Caki2 (cell line): ENCODE data around the gene PPME1. TPM values are rescaled to one million over a fixed set of nuclear protein-coding genes. Genes with fewer than 3 reads are reported as not detected.
A peak's percentile ranks its signal among the peaks of the same experiment; 100 is the strongest.

ENCODE experiments used
- DNase-seq: peaks from one replicate; pipeline ENCODE4 v3.0.0-alpha.2; 2015; ENCODE audit warnings: low read depth
- in situ Hi-C: cut with HindIII; loops from 2 replicates; pipeline ENCODE4 v1.10.0; 2016; ENCODE audit warnings: low sequenced_read_pairs, low pct_unique_long_range_greater_than_20kb, mixed read lengths
- total RNA-seq: library from RNA; depleted of rRNA; stranded (reverse); fragments of >200 nt; shearing (Covaris generic); gene quantifications from 2 replicates; pipeline ENCODE4 v1.2.3, GENCODE V29; 2014; ENCODE audit warnings: low replicate concordance

PPME1 gene
- total RNA-seq, 1 experiment from 2014 or later: 103 TPM

DNA sequence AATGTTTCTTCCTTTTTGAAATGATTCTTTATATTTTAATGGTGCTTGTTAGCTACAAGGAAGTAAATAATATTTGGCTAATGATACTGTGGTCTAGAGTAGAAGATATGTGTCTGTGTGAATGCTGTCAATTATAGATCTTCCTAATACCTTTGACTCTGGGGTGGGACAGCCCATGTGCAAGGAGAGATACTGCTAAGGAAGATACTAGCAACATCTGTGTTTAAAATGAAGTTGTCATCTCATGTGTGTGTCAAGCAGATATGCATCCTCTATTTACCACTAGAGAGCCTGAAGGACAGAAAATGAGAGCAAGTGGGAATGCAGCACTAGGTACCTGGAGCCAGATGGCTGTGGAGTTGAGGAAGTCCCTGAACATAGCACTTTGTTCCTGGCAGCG lies 34.1 kb downstream of the PPME1 start:
- in situ Hi-C loops: no loop called here
- DNase-seq: no peak

DNA sequence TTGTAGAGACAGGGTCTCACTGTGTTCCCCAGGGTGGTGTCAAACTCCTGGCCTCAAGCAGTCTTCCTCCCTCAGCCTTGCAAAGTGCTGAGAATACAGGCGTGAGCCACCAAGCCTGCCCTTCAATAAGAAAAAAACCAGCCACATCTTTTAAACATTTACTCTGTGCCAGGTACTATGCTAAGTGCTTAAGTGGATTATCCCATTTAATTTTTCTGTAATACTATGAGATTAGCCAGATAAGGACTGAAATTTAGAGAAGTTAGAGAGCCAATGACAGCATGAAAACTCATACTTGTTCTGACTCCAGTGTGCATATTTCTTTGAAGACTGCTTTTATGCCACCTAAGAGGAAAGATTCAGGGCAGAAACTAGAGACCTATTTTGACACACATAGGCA lies 35.7 kb downstream of the PPME1 start:
- no peak for DNase-seq
- in situ Hi-C loops: no loop called here

DNA sequence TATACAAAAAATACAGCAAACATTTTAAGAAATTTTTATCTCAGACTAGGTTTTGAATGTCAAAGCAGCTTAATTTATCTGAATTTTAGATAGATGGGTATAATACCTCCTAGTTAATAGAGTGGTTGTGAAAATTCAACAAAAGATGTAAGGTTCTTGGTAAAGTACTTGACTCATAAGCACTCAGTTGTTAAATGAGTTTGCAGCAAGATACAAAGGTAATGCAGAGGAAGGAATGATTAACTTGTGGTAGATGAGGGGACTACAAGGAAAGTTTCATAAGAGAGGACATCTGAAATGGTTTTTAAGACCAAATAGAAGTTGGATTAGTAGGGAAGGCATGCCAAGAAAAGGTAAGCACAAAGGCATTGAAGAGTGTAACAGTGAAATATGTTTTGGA lies 37.4 kb downstream of the PPME1 start:
- no peak for DNase-seq
- in situ Hi-C loops: no loop called here

DNA sequence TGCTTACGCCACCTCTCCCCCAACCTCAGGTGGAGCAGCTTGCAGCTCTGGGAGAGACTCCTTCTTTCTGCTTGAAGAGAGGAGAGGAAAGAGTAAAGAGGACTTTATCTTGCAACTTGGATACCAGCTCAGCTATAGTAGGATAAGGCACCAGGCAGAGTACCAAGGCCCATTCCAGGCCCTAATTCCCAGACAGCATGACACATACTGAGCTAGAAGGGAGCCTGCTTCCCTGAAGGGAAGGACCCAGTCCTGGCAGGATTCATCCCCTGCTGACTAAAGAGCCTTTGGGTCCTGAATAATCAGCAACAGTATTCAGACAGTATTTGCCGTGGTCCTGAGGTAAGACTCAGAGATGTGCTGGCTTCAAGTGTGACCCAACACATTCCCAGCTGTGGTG lies 41.4 kb downstream of the PPME1 start:
- DNase-seq: no peak
- in situ Hi-C loops: no loop called here

DNA sequence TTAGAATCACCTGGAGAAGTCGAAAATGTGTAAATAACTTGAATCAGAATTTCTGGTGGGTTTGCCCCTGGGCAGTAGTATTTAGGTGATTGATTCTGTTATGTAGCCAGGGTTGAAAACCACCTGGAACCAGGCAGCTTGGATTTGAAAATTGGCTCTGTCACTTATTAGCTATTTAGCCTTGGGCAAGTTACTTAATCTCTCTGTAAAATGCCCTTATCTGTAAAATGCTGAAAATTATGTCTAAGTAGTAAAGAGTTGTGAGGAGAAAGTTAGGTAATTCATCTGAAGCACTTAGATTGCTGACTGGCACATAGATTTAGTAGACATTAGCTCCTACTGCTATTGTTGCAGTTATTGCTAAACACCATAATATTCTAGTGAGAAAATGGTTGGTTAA lies 49.3 kb downstream of the PPME1 start:
- in situ Hi-C loops: no loop called here
- no peak for DNase-seq

DNA sequence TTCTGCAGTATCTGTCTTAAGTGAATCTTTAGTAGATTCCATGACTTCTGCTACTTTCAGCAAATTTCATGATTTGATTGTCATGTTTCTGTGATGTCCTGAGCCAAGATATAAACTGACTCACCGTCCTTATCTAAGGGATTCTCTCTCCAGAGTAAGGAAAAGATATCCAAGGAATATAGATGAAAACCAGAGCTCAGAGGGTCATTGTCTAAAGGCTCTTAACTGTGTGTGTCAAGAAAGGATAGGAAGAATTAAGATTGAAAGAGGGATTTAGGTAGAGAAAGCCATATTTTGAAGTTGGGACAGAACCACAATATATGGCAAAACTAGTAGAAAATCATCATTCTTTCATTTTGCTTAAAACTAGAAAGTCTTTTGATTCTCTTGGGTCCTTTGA lies 50.7 kb downstream of the PPME1 start:
- DNase-seq: no peak
- in situ Hi-C loops: no loop called here

DNA sequence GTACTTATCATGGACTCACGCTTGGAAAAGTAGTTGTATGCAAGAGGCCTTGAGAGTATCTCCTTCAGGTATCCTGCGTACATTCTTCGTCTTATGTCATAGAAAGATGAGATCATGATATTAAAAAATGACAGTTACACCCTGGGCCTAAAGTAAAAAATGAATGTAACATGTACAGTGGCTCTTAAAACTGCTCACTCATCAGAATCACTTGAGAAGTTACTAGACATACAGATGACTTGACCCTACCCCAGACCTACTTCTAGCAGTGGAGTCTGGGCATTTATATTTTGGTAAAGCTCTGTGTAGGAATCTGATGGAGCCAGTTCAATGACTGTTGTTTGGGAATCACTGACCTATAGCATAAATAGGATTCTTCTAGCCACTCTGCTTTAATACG lies 54.5 kb downstream of the PPME1 start:
- in situ Hi-C loops: no loop called here
- no peak for DNase-seq

DNA sequence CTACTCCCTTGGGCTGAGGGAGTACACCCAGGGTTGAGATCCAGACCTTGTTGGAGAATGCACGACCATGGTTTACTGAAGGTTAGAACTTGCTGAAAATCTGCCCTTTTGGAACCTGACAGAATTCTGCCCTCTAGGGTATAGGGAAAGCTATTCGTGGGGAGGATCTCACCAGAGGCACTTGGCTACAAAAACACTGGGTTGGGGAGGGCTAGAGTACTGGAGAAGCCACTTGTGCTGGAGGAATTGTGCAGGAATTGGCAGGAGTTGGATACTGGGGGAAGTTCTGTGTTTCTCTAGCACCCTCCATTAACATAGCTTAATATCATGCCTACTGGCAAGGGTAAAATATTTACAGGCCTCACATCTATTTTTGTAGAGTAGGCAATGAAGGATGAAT lies 55.8 kb downstream of the PPME1 start:
- DNase-seq: no peak
- in situ Hi-C loops: no loop called here

DNA sequence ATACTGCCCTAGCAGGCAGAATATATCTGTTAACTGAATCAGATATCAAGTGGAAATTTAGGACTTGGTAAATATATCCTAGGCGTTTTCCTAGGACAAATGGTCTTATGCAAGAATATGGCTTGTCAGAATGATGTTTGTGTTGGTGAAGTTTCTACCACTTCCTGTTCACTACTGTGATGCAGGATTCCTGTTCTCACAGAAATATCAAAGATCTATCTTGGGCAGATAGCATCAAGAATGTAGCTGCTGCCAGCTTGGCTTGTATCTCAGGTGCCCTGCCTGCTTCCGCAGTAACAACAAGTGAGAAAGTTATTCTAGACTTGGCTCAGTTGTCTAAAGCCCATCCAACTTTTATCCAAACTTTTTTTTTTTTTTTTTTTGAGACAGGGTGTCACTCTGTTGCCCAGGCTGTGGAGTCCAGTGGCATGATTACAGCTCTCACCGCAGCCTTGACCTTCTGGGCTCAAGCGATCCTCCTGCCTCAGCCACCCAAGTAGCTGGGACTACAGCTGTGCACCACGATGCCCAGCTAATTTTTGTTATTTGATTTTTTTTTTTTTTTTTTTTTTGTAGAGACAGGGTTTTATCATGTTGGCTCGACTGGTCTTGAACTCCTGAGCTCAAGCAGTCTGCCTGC lies 61.3 kb downstream of the PPME1 start:
- DNase-seq: no peak
- in situ Hi-C loops: no loop called here

DNA sequence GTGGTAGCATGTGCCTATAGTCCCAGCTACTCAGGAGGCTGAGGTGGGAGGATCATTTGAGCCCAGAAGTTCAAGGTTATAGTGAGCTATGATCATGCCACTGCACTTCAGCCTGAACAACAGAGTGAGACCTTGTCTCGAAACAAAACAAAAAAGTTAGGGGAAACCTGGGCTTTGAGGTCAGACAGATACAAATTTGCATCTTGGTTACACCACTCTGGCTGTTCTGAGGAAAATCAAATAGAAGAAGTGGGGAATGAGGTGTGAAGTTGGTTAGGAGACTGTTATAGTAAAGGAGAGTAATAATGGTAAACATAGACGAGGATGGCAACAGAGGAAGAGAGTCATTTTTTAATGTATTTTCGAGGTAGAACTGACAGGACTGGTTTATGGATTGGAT lies 62.6 kb downstream of the PPME1 start:
- in situ Hi-C loops: no loop called here
- DNase-seq: no peak

DNA sequence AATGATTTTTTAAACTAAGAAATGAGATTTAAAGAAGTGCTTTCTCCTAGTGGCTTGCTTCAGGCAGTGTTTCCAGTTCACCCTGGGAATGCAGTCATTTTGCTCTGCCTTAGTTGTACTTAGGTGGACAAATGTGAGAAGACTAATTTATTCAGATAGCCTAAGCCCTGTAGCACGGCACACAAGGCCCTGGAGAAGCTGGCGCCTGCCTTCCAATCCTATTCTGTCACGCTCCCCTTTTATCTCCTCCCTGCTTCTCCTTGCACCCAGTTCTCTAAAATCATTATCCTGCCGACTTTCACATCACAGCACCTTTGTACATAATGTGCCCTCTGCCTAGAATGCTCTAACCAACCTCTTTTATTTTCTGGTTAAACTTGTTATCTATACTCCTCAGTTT lies 64.0 kb downstream of the PPME1 start:
- no peak for DNase-seq
- in situ Hi-C loops: no loop called here

DNA sequence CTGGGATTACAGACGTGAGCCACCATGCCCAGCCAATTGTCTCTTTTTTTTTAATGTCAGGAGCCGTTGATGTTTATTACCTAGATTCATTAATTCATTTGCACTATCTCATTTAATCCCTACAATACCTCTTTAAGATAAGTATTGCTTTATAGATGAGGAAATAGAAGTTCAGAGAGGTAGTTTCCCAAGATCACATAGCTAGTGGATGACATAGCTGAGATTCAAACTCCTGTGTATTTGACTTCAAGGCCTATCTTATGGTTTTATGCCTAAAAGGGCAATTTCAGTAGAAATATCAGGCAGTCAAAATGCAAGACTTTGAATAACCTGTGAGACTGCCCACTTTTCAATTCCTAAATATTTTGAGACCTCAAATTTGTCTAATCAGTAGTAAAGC lies 66.5 kb downstream of the PPME1 start:
- in situ Hi-C loops: no loop called here
- DNase-seq: no peak

DNA sequence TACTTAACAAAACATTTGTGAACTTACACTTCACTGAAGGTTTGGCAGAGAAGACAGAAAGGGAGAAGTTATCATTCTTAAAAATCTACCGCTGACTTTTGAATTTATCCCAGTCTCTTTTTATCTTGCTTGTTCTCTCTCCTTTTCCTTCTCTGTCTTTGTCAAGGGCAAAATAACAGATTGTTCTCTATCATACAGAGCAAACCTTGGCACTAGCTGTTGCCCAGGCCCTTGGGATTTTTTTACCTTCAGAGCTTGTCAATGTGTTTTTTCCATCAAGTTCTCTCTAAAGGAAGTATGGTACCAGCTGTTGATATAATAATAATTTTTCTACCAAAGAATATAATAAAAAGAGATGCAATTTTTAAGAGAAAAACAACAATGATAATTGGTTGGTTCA lies 67.2 kb downstream of the PPME1 start:
- in situ Hi-C loops: no loop called here

DNA sequence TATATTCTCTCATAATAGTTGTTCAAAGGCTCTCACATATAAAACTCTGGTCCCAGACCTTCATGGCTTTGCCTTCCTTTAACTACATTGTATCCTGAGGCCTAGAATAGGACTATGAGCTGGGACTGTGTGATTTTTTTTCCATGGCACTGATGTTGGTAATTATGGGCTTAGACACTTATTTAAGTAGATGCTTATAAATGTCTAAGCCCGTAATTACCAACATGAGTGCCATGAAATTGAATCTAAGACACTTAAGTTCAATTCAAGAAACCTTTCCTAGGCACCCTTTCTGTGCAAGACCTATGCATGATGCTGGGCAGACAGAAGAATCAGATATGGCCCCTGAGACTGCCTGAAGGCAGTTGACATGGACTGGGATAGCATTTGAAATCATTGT lies 77.4 kb downstream of the PPME1 start:
- in situ Hi-C loops: no loop called here
- DNase-seq: no peak

More for the DNA sequence above, 67.2 kb downstream of the PPME1 start:
- DNase-seq: no peak

DNA sequence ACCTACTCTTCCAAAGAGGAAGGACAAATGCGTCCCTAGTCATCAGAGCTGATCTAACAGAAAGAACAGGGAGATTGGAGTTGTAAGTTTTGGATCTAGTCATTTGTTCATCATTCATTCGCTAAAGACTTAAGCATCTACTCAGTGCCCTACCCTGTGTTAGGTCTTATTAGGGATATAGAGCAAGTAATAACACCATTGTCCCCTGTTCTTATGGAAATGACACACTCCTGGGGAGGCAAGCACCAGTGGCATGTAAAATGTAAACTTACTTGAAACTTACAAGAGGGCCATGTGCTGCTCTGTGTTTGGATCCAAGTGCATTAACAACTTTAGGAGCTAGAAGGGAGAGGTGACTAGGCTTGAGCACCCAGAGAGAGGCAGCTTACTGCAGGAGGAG lies 78.4 kb downstream of the PPME1 start:
- no peak for DNase-seq
- in situ Hi-C loops: no loop called here

DNA sequence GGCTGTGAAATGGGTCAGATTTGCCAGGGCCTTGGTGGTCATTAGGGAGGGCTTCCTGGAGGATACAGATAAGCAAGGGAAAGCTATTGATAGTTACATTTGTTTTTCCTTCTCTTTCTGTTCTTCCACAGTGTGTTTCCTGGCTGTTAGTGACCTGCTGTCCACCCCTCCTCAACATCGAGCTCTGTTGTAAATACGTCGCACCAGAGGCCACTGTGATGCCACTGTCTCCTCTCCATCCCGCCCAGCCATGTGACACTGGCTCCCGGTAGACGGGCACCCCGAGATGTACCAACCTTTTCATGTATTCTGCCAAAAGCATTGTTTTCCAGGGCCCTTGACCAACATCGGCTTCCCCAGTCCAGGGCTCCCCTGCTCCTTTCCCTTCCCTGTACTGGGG lies 82.3 kb downstream of the PPME1 start:
- in situ Hi-C loops: no loop called here
- DNase-seq: no peak

DNA sequence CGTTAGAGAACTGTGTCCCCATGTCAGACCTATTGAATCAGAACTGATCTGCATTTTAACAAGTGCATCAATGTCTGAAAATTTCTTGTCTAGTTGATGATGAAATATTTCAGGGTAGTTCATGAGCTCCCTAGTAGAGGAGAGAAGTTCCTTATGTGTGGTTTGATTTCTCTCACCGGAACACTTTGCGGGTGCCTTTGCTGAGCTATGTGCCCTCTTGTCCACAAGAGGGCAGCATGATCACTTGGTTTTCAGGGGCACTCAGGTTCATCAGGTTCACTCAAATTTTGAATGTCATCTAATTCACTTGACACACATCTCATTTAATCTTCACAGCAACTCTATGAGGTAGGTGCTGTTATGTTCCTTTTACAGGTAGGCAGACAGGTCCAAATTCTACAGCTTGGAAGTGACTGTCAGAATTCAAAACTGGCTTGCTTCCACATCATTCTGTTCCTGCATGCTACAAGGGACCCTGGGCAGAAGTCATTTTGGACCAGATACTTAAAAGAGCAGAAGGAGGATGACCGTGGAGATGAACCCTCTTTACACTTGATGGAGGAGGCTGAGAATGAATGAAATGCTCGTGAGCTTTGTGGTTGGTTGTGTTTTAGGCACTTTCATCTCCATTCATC lies 84.8 kb downstream of the PPME1 start:
- in situ Hi-C loops: no loop called here
- peak; percentile 60 for DNase-seq

DNA sequence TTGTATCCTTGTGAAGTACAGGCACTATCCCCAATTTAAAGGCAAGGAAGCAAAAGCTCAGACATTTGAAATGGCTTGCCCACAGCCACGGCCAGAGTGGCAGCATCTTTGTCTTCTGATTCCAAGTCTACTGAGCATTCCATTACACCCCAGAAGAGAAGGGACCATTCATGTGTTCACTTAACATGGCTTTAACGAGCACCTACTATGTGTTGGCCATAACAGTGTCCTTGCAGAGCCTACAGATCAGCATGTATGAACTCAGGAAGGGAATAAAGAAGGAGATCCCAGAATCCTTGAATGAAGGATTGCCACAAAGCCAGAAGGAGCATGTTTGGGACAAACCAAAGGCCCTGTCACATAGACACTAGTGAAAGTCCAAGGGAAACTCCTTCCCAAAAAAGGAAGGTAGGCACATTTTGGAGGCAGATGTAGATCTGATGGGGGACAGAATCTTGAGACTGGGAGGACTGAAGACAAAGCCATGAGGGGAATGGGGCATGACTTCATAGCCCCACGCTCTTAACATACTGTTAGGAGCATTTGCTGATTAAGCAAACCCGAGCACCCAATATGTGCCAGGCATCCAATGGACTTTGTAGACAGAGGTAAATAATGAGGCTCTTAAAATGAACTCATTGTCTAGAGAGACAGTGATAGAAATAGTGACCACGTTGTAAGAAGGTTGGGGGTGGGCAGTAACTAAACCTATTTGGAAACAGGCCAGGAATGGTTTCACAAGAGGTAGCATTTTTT lies 85.5 kb downstream of the PPME1 start:
- DNase-seq: no peak

DNA sequence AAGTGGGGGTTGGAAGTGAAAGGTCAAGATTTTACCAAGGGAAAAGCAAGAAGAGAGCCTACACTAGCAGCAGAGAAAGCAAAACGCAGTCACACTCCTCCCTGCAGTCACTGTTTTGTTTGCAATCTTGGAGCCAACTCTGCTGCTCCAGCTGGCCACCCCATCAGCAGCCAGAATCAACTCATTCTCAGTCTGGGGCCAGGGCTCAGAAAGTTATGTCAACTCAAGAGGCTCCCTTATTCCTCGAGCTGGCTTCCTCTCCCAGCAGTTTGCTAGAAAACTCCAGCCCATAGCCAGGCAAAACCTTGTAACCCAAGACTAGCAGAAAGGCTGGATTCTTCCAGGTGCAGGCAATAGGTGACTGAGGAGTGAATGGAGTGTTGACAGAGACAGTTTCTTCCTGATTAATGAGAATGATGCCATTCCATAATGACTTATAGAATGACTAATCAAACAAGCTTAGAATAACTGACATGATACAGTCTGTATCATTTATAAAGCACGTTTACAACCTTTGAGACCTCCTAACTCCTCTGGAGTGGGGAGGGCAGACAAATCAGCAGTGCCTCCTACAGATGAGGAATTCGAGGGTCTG lies 87.0 kb downstream of the PPME1 start:
- in situ Hi-C loops: no loop called here

More for the DNA sequence above, 85.5 kb downstream of the PPME1 start:
- in situ Hi-C loops: no loop called here

More for the DNA sequence above, 87.0 kb downstream of the PPME1 start:
- DNase-seq: no peak
